IMR-90 (cell line): ENCODE measurements around the gene TIFAB. TPM values are rescaled to one million over a fixed set of nuclear protein-coding genes. Genes with fewer than 3 reads are reported as not detected.

ENCODE experiments used
- ATAC-seq: fragments of 200-7000 bp; cut with Tn5 transposase; 2 replicates; pipeline ENCODE4 v1.9.1; 2020; ENCODE audit warnings: low read depth, mild to moderate bottlenecking, moderate library complexity
- BruUV-seq: library from RNA; stranded (reverse); fragments of 400-500 nt; replicated peaks from 2 replicates; lab custom pipeline; 2021; lab: Mats Ljungman, UMichigan
- CTCF ChIA-PET: fragments of 300-600 bp; formaldehyde crosslinking; extraction: SDS; loops from one replicate; lab custom pipeline; 2021; ENCODE audit warnings: antibody characterized with exemption; lab: Yijun Ruan, JAX
- POLR2A ChIA-PET: fragments of 300-600 bp; sonication (Branson Sonifier 250); formaldehyde crosslinking; loops from one replicate; lab custom pipeline; 2022; ENCODE audit warnings: antibody characterized with exemption; ENCODE audit not compliant: unreplicated experiment; lab: Charles Lee
- DNase-seq: peaks from one replicate; pipeline ENCODE4 v3.0.0; 2013
- H2AFZ ChIP-seq: replicated peaks from 2 replicates; pipeline ENCODE3; 2013; ENCODE audit warnings: low read length, mild to moderate bottlenecking; ENCODE audit not compliant: poor library complexity
- H2AK5ac ChIP-seq: 2 replicates; pipeline ENCODE4 v1.6.1; 2013; ENCODE audit warnings: low read depth, low read length, inconsistent platforms
- H2AK9ac ChIP-seq: replicated peaks from 2 replicates; pipeline ENCODE3; 2013; ENCODE audit warnings: mild to moderate bottlenecking, low read depth, low read length, moderate library complexity; ENCODE audit not compliant: poor library complexity
- H2BK120ac ChIP-seq: 2 replicates; pipeline ENCODE4 v1.6.1; 2013; ENCODE audit warnings: low read depth, low read length, inconsistent platforms
- H2BK15ac ChIP-seq: 3 replicates; pipeline ENCODE4 v1.6.1; 2013; ENCODE audit warnings: low read depth, low read length, inconsistent platforms
- H2BK20ac ChIP-seq: 2 replicates; pipeline ENCODE4 v1.6.1; 2013; ENCODE audit warnings: low read depth, mild to moderate bottlenecking, inconsistent platforms, low read length, moderate library complexity
- H2BK5ac ChIP-seq: 2 replicates; pipeline ENCODE4 v1.6.1; 2013; ENCODE audit warnings: mild to moderate bottlenecking, low read depth, low read length, inconsistent platforms; ENCODE audit not compliant: poor library complexity, severe bottlenecking
- H3K14ac ChIP-seq: replicated peaks from 2 replicates; pipeline ENCODE4 v1.6.1; 2013; ENCODE audit warnings: low read depth, low read length, inconsistent platforms
- H3K18ac ChIP-seq: 2 replicates; pipeline ENCODE4 v1.6.1; 2013; ENCODE audit warnings: low read depth, low read length, control low read depth
- H3K23ac ChIP-seq: 2 replicates; pipeline ENCODE4 v1.6.1; 2013; ENCODE audit warnings: low read depth, low read length, inconsistent platforms
- H3K27ac ChIP-seq: 2 replicates; pipeline ENCODE4 v1.5.1; 2013; ENCODE audit warnings: mild to moderate bottlenecking, control low read depth, low read length; ENCODE audit not compliant: insufficient read depth
- H3K27me3 ChIP-seq: 2 replicates; pipeline ENCODE4 v1.6.1; 2013; ENCODE audit warnings: low read length; ENCODE audit not compliant: control insufficient read depth, insufficient read depth
- H3K36me3 ChIP-seq: 2 replicates; pipeline ENCODE4 v1.6.1; 2013; ENCODE audit warnings: low read length, mixed read lengths; ENCODE audit not compliant: control insufficient read depth, insufficient read depth
- H3K4ac ChIP-seq: 2 replicates; pipeline ENCODE4 v1.6.1; 2013; ENCODE audit warnings: low read depth, low read length, inconsistent platforms
- H3K4me1 ChIP-seq: 2 replicates; pipeline ENCODE4 v1.6.1; 2013; ENCODE audit warnings: low read length, mixed read lengths; ENCODE audit not compliant: control insufficient read depth, insufficient read depth
- H3K4me2 ChIP-seq: 2 replicates; pipeline ENCODE4 v1.6.1; 2013; ENCODE audit warnings: low read depth, mild to moderate bottlenecking, control low read depth, low read length, moderate library complexity
- H3K4me3 ChIP-seq: 2 replicates; pipeline ENCODE4 v1.5.1; 2013; ENCODE audit warnings: low read depth, mild to moderate bottlenecking, control low read depth, low read length, moderate library complexity; ENCODE audit not compliant: insufficient read depth
- H3K56ac ChIP-seq: 2 replicates; pipeline ENCODE4 v1.6.1; 2013; ENCODE audit warnings: low read length, inconsistent platforms; ENCODE audit not compliant: insufficient read depth; ENCODE audit errors: extremely low read depth
- H3K79me1 ChIP-seq, 2 experiments: 2 replicates each; pipeline ENCODE4 v1.6.1; 2013; ENCODE audit warnings: low read length in 2 of 2, inconsistent platforms in 1 of 2, low read depth in 1 of 2
- H3K9ac ChIP-seq: 2 replicates; pipeline ENCODE4 v1.6.1; 2013; ENCODE audit warnings: low read depth, low read length, control low read depth
- H3K9me1 ChIP-seq: 2 replicates; pipeline ENCODE4 v1.6.1; 2013; ENCODE audit warnings: low read length, inconsistent platforms; ENCODE audit not compliant: insufficient read depth
- H3K9me3 ChIP-seq: 2 replicates; pipeline ENCODE4 v1.6.1; 2013; ENCODE audit warnings: low read length; ENCODE audit not compliant: control insufficient read depth, insufficient read depth
- H4K20me1 ChIP-seq: 2 replicates; pipeline ENCODE4 v1.6.1; 2013; ENCODE audit warnings: low read length, inconsistent platforms; ENCODE audit not compliant: insufficient read depth
- H4K5ac ChIP-seq: 2 replicates; pipeline ENCODE4 v1.6.1; 2013; ENCODE audit warnings: mild to moderate bottlenecking, low read depth, low read length, control low read depth
- H4K8ac ChIP-seq, 2 experiments: 2 replicates each; pipeline ENCODE4 v1.6.1; 2013; ENCODE audit warnings: low read depth in 2 of 2, low read length in 2 of 2, control low read depth in 1 of 2, inconsistent platforms in 1 of 2
- H4K91ac ChIP-seq: 2 replicates; pipeline ENCODE4 v1.6.1; 2013; ENCODE audit warnings: low read depth, low read length, inconsistent platforms; ENCODE audit not compliant: insufficient read depth
- BHLHE40 ChIP-seq: fragments of 150-350 bp; IDR thresholded peaks from 2 replicates; pipeline ENCODE4 v1.6.1; 2016; ENCODE audit warnings: mild to moderate bottlenecking, low read depth, low read length
- CHD1 ChIP-seq: IDR thresholded peaks from 2 replicates; pipeline ENCODE4 v1.6.1; 2012; ENCODE audit warnings: low read depth, low read length, improper control_type of control experiment
- CTCF ChIP-seq: conservative IDR thresholded peaks from 2 replicates; pipeline ENCODE4 v1.5.1; 2012; ENCODE audit warnings: mild to moderate bottlenecking, low read depth, low read length, improper control_type of control experiment
- FOS ChIP-seq: fragments of 150-350 bp; IDR thresholded peaks from 2 replicates; pipeline ENCODE4 v1.6.1; 2016; ENCODE audit warnings: low read depth, low read length
- POLR2A ChIP-seq: IDR thresholded peaks from 2 replicates; pipeline ENCODE4 v1.6.1; 2012; ENCODE audit warnings: mild to moderate bottlenecking, low read depth, low read length
- RCOR1 ChIP-seq: IDR thresholded peaks from 2 replicates; pipeline ENCODE4 v1.6.1; 2012; ENCODE audit warnings: mild to moderate bottlenecking, low read length, improper control_type of control experiment; ENCODE audit not compliant: insufficient replicate concordance
- RFX5 ChIP-seq: IDR thresholded peaks from 2 replicates; pipeline ENCODE4 v1.8.0; 2012; ENCODE audit warnings: low read depth, mild to moderate bottlenecking, low read length, moderate library complexity
- SMC3 ChIP-seq: fragments of 150-350 bp; IDR thresholded peaks from 2 replicates; pipeline ENCODE4 v1.6.1; 2016; ENCODE audit warnings: low read depth, mild to moderate bottlenecking, antibody characterized with exemption, low read length, moderate library complexity
- dilution Hi-C: fragments of 300-500 bp; cut with HindIII; formaldehyde crosslinking; loops from one replicate; pipeline ENCODE4 v1.14.3; 2018; ENCODE audit warnings: low sequenced_read_pairs; ENCODE audit not compliant: unreplicated experiment
- in situ Hi-C: fragments of 300-500 bp; cut with MboI; formaldehyde crosslinking; loops from 3 replicates; pipeline ENCODE4 v1.14.3; 2019; ENCODE audit warnings: low sequenced_read_pairs, inconsistent platforms, mixed read lengths
- intact Hi-C: fragments of 100-400 bp; cut with micrococcal nuclease; formaldehyde crosslinking; loops from 2 replicates; pipeline ENCODE4 v1.10.0; 2022
- polyA plus RNA-seq, 3 experiments: library from polyadenylated mRNA; depleted of rRNA; stranded (reverse); fragments of >200 nt; gene quantifications; 2 replicates each; pipeline ENCODE4 v1.2.3, GENCODE V29; 2012; ENCODE audit warnings: low replicate concordance in 1 of 3
- total RNA-seq: library from RNA; depleted of rRNA; stranded (reverse); fragments of >200 nt; gene quantifications from 2 replicates; pipeline ENCODE4 v1.2.3, GENCODE V29; 2012

The TIFAB gene
- total and polyA plus RNA-seq, 2 of the 4 experiments (the other 2 are of a cell fraction) = not detected

- Histone ChIP-seq H3K27ac (no peak overlapping the region), H3K4me2 (no peak overlapping the region), H2BK20ac (no peak overlapping the region), H4K5ac (no peak overlapping the region), H3K9me1 (no peaks in the 10 kb centered on the region), H3K14ac (no peak overlapping the region), H3K4me1 (no peaks in the 10 kb centered on the region), H4K20me1 (no peaks in the 10 kb centered on the region), H3K27me3 (peaks cover 9% of the 10 kb centered on the region), H3K18ac (no peak overlapping the region), H2AK9ac (no peak overlapping the region), H2AK5ac (no peak overlapping the region), H3K23ac (no peak overlapping the region), H3K4me3 (no peak overlapping the region), H3K9ac (no peak overlapping the region), H3K36me3 (no peaks in the 10 kb centered on the region), H4K8ac (no peak overlapping the region), H2BK120ac (no peak overlapping the region), H4K91ac (no peak overlapping the region), H2BK15ac (no peak overlapping the region), H3K9me3 (peaks cover 2% of the 10 kb centered on the region), H2BK5ac (no peak overlapping the region), H2AFZ (no peak overlapping the region), H3K4ac (no peak overlapping the region), H3K56ac (no peak overlapping the region), H3K79me1 (no peaks in the 10 kb centered on the region)
- POLR2A ChIA-PET = no interaction called here
- DNase-seq (no peak), ATAC-seq (no peak)
- BruUV-seq = no TSS peak
- CTCF ChIA-PET = interaction anchor here (0.7 kb wide), 1 partner anchor 78 kb away, joined by 3 read pairs; no protein-coding TSS in a partner anchor
- in situ Hi-C loops (no loop called here), dilution Hi-C loops (no loop called here), intact Hi-C loops (no loop called here)
- TF ChIP-seq FOS (no peak), RFX5 (no peak), POLR2A (no peak), RCOR1 (no peak), CTCF (no peak), CHD1 (no peak), SMC3 (no peak), BHLHE40 (no peak)
Measured at GRCh38 chr5:135422419-135422818, 29.7 kb downstream of the TIFAB start.
